HG03558 (cell line): ENCODE results near the gene CYB5RL.
"Not testable (repeated sequence)": the region's sequence is repeated elsewhere in the genome, so short reads cannot be mapped to it uniquely, and the experiment has no call there.

Experiments used
- ATAC-seq: cut with Tn5 transposase; IDR thresholded peaks from one replicate; pipeline ENCODE4 v1.9.1; 2021; ENCODE audit warnings: moderate number of reproducible peaks; ENCODE audit not compliant: unreplicated experiment; ENCODE audit errors: extremely low read depth

CYB5RL gene

DNA sequence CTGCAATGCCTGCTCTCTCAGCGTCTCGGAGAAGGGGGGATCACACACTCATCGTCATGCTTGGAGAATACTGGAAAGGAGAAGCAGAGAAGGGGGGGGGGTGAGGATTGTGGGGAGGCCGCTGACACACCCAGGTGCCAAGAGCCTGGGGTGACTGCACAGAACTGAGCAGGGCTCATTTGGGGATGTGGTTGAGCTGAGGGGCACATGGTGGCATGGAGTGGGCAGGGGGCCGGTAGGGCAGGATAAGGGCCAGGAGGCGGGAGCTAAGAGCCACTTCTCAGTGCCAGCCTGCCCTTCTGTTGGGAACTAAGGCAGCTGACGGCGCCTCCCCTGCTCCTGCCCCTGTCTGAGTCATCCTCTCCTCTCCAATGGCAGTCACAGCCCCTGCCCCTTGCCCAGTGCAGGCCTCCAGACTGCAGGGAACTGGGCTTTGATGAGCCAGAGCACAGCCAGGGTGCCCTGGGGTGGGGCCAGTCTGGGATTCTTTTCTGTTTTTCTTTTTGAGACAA lies 27.3 kb upstream of the CYB5RL start:
- ATAC-seq, result no peak

- ATAC-seq, result no peak
Observed at GRCh38 chr1:54225986-54226559, 26.2 kb upstream of the CYB5RL start.

DNA sequence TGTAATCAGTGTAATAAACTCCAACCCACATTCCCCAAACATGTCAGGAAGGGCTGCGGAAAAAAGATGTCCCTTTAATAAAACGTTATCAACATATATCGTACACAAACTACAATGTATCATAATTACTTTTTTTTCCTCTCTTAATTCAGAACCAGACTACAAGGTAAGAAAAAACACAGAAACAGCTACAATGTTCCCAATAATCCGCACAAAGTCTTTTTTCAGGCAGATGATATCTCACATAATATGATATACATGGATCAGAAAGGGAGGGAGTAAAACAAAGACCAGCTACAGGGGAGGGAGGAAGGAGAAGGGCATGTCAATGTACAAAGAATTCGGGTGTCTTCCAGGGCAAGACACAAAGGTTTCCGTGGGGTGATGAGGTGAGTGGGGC lies 25.5 kb upstream of the CYB5RL start:
- no peak for ATAC-seq

GRCh38 chr1:54224233-54224632 lies 24.4 kb upstream of the CYB5RL start:
- no peak for ATAC-seq

DNA sequence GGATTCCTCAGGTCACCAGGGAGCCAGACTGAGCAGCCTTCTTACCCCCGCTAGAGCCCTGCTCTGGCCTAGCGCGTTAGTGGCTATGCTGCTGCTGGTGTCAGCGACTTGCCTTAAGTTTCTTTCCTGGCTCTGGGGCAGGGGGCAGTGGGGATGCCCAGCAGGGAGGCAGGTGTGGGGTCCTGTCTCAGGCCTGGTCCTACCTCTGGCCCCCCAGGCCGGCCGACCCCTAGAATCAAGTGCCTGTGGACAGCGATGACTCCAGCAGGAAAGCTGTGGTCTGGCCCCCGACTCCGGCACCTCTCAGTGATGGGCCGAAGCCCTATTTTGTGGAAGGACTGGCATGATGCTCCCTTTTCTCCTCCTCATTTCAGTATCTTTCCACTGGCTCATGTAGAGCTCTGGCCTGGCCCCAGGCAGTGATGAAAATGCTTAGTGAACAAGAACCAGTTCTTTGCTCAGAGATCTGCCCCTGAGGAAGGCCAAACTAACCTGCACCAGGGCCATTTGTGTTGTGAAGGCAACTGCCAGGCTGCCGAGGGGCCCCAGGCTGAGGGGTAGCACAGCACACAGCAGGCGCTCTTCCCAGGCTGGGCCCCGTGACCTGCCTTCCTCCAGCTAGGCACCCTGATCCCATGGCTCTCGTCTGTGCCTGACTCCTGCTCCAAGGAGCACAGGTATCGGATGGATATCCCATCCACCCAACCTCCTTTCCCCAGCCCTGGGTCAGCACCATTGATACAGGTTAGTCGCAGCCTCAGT lies 23.8 kb upstream of the CYB5RL start:
- ATAC-seq, result no peak

DNA sequence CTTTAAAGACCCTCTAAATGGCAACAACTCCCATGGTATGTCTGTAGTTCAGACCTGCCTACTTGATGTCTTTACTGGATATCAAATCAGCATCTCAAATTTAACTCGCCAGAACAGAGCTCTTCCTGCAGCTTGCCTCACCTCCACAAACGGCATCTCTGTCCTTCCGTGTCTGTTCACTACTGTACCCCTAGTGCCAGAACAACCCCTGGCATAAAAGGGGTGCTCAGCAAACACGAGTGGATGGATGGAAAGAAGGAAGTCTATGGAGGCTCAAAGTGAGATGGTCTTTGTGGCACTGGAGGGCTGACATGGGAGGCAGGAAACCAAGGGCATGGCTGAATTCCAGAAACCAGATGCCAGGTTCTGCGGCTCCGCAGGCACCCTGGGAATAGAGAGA lies 22.9 kb upstream of the CYB5RL start:
- ATAC-seq, result no peak

- no peak for ATAC-seq
Observed at GRCh38 chr1:54221867-54222484, 22.1 kb upstream of the CYB5RL start.

- ATAC-seq, result no peak
Observed at GRCh38 chr1:54221113-54221834, 21.4 kb upstream of the CYB5RL start.

DNA sequence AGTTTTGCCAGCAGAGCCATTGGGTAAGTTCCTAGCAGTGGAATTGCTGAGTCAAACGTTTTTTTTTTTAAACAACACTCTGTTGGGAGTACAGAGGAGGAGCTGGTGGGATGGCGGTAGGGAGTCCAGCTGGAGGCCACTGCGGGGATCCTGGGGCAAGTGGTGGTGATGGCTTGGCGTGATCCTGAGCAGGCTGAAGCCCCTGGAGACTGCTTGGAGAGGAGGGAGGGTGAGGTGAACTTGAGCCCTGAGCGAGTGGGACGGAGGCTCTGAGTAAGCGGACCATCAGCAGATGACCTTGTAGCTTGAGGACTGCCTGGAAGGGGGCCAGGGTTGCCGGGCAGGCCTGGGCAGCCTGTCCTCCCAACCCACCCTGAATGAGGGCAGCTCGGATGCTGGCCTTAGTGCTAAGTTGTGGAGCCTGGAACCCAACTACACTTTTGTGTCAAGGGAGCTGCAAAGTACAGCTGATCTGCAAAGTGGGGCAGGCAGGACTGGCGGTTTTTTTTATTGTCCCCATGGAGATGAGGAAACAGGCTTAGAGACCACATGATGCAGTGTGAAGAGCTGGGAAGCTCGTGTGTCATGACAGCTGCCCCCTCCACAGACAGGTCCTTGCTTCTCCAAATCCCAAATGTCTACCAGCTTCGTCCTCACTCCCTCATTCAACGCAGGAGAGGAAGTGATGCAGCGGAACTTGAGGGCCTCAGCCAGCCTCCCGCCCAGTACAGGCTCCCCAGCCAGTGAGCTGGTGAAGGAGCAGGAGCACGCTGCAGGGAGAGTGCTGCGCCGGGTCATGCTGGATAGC lies 20.4 kb upstream of the CYB5RL start:
- no peak for ATAC-seq

DNA sequence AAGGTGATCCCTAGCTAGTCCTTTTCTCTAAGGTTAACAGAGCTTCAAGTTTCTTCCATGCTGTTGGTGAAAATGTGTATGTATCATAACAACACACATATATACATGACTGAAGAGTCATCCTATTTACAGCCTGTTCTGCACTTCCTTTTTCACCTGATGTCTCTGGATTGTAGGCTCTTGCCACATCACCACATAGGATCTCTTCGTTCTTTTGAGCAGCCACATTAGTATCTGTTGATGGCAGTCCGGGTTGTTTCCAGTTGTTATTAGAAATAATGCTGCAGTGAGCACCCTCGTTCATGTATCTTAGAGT lies 19.8 kb upstream of the CYB5RL start:
- ATAC-seq, result no peak

DNA sequence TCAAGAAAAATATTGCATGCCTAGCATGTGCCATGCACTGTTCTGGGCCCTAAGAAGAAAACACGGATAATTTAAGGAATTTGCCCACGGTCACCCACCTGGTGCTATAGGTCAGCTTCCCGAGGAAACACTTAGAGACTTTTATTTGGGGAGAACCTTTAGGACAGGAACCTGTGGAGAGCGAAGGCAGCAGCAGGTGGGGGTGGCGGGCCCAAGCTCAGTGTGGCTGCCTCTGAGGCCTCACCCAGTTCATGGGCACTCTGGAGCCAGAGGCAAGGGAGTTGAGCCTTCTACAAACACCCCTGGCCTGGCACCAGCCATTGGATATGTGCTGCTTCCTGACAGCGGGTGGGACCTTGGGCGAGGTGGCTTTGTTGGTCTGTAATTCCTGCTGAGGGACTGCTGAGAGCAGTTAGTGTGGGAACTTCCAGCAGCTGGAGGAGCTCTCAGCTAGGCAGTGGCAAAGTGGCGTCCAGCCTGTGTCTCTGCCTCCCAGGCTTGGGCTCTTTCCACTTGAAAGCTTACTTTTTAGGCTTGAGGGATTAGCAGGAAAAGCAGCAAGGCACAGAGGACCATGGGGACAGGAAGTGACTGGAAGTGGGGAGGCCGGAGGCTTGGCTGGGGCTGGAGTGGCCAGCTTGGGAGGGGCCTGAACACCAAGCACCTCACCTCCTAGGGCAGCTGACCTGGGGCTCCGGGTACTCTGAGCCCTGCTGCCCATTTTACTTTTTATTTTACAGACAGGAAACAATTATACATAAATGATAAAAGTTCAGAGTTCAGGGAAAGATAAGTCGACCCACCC lies 19.3 kb upstream of the CYB5RL start:
- ATAC-seq, result no peak

DNA sequence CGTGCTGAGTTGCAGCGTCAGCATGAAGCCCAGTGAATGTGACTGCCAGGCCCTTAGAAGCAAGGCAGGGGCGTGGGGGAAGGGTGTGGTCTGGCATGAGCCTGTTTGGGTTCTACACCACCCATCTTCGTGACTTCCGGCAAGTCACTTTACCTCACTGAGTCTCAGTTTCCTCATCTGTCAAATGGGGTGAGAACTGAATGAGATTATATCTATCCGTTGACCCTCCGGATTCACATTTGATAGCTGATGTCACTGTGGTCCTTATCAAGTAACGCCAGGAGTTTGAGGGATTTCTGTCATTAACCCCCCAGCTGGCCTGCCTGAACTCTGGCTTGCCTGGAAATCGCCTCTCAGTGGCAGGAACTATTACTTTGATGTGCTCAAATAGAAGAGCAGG lies 15.7 kb upstream of the CYB5RL start:
- ATAC-seq, result no peak

DNA sequence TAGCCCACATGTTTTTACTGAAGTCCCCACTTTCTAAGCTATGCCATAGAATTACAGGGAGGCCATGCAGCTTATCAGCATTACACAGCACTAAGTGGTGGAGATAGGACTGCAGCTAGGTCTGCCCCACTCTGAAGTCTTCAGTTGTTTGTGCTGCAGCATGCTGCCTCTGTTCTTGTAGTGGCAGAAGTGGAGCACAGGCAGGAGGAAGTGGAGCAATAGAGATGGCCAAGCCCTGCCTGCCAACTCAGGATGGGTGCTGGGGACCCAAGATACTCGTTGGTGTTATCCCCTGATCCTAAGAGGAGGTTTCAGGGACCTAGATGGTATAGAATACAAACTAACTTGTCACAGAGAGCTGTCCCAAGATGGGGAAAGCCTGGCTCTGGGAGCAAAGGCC lies 13.0 kb upstream of the CYB5RL start:
- no peak for ATAC-seq

DNA sequence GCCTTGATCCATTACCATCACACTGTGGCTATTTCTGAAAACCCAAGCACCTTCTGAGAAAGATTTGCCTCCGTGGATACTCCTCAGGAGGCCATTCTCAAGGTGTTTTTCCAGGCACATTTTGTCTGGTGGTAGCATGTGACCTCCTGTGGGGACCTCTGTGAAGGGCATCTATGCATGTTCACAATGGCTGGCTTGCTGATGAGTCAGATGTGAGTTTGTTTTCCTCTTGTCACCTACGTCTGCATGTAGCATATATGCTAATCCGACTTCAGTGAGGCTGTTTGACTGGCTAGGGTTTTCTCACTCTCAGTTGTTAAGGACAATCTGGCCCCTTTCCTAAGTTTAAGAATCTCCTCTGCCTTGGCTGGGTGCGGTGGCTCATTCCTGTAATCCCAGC lies 8.1 kb upstream of the CYB5RL start:
- ATAC-seq, result not testable (repeated sequence)

DNA sequence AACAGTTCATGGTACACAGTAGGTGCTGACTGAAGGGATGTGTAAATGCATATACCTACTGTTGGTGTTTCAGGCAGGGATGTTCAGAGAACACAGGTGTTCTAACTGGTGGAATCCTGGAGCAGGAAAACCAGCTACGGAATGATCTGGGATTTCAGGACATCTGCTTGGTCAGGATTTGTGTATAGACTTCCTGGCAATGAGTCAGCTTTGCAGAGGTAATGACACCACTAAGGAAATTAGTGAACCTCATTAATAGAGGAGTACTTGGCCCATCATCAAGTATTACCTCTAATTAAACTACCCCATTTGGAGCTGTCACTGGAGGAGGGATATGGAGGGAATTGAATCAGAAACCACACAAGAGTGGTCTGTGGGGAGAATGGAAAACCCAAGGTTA lies 7.5 kb upstream of the CYB5RL start:
- ATAC-seq, result no peak

DNA sequence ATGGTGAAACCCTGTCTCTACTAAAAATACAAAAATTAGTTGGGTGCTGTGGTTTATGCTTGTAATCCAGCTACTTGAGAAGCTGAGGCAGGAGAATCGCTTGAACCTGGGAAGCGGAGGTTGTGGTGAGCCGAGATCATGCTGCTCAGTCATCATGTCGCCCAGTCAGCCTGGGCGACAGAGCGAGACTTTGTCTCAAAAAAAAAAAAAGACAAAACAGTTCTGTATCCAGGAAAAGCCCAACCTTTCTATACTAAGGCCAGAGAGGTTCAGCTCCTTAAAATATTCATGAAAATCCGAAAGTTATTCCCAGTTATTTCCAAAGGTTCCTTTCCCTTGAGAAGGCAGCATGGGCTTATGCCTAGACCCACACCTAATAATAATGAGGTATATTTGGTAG lies 4.4 kb upstream of the CYB5RL start:
- no peak for ATAC-seq

DNA sequence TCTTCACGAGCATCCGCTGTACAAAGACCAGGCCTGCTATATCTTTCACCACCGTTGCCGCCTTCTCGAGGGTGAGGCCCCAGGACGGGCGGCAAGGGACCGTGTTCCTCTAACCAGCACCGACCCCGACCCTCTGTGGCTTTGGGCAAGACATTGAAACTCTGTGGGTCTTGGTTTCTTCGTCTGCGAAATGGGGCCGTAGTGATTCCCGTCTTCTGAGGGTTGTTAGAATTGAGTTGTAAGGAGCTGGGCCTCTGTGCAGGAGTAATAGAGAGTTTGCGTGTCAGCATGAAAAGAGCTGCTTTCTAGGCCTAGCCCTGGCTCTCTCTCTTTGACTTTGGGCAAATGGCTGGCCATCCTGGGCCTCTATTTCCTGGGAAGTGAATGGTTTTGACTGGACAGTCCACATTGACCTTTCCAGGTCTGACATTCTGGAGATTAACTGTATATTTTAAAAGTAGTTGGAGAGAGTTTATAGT lies 728 bp upstream of the CYB5RL start:
- ATAC-seq, result no peak

GRCh38 chr1:54199151-54199764 lies 572 bp downstream of the CYB5RL start:
- ATAC-seq, result no peak

DNA sequence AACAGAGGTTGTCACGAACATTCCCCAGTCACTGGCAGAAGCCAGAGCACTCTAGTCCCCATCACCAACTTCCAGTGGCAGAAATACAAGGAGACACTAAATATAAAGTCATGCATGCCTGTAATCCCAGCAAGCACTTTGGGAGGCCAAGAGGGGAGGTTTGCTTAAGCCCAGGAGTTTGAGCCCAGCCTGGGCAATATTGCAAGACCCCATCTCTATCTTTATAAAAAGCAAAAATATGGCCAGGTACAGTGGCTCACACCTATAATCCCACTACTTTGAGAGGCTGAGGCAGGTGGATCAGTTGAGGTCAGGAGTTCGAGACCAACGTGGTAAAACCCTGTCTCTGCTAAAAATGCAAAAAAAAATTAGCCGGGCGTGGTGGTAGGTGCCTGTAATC lies 6.4 kb downstream of the CYB5RL start:
- no peak for ATAC-seq
